Activated naive CD4-positive, alpha-beta T cell treated with anti-CD3 and anti-CD28 coated beads, Interleukin-2, amount 50 U/mL, for 24 hours (primary cell): ENCODE results near the gene ACTN4.

Experiments
- H3K27ac Mint-ChIP-seq: one replicate; pipeline ENCODE4 v1.8.0; 2021; ENCODE audit warnings: mild to moderate bottlenecking, mixed read lengths
- H3K27me3 Mint-ChIP-seq: one replicate; pipeline ENCODE4 v1.8.0; 2021; ENCODE audit warnings: mixed read lengths
- H3K36me3 Mint-ChIP-seq: one replicate; pipeline ENCODE4 v1.8.0; 2021; ENCODE audit warnings: mixed read lengths
- H3K4me1 Mint-ChIP-seq: one replicate; pipeline ENCODE4 v1.8.0; 2021; ENCODE audit warnings: mixed read lengths
- H3K4me3 Mint-ChIP-seq: one replicate; pipeline ENCODE4 v1.8.0; 2021; ENCODE audit warnings: mild to moderate bottlenecking, mixed read lengths
- H3K9me3 Mint-ChIP-seq: one replicate; pipeline ENCODE4 v1.8.0; 2021; ENCODE audit warnings: mixed read lengths

The ACTN4 gene

GRCh38 chr19:38774181-38774950, 126.9 kb downstream of the ACTN4 start:
- peaks cover 1% of the 10 kb centered on the region for H3K27me3 Mint-ChIP-seq
- no peak overlapping the region for H3K4me3 Mint-ChIP-seq
- H3K9me3 Mint-ChIP-seq = no peaks in the 10 kb centered on the region
- H3K4me1 Mint-ChIP-seq = peaks cover 3% of the 10 kb centered on the region
- peak overlapping the region; percentile 33 for H3K27ac Mint-ChIP-seq
- no peaks in the 10 kb centered on the region for H3K36me3 Mint-ChIP-seq

GRCh38 chr19:38778733-38779132, 131.3 kb downstream of the ACTN4 start:
- Mint-ChIP-seq H3K4me3 (no peak overlapping the region), H3K27me3 (peaks cover 1% of the 10 kb centered on the region), H3K36me3 (no peaks in the 10 kb centered on the region), H3K9me3 (no peaks in the 10 kb centered on the region), H3K4me1 (no peaks in the 10 kb centered on the region), H3K27ac (no peak overlapping the region)

- no peaks in the 10 kb centered on the region for H3K4me1 Mint-ChIP-seq
- H3K27ac Mint-ChIP-seq = no peak overlapping the region
- no peaks in the 10 kb centered on the region for H3K36me3 Mint-ChIP-seq
- no peak overlapping the region for H3K4me3 Mint-ChIP-seq
- H3K9me3 Mint-ChIP-seq = no peaks in the 10 kb centered on the region
- H3K27me3 Mint-ChIP-seq = peaks cover 1% of the 10 kb centered on the region
These were observed 133.0 kb downstream of the ACTN4 start for GRCh38 chr19:38780443-38780842.

GRCh38 chr19:38781058-38781457, 133.6 kb downstream of the ACTN4 start:
- Mint-ChIP-seq H3K4me3 (no peak overlapping the region), H3K27me3 (peaks cover 1% of the 10 kb centered on the region), H3K9me3 (no peaks in the 10 kb centered on the region), H3K4me1 (no peaks in the 10 kb centered on the region), H3K36me3 (no peaks in the 10 kb centered on the region), H3K27ac (no peak overlapping the region)
